MG63 (cell line): ENCODE results near the gene RAB28. TPM values are rescaled to one million over a fixed set of nuclear protein-coding genes. Genes with fewer than 3 reads are reported as not detected.

ENCODE experiments used
- DNase-seq: peaks from one replicate; pipeline ENCODE4 v3.0.0-alpha.2; 2020
- H3K27me3 ChIP-seq: fragments of 250-450 bp; sonication (Bioruptor Pico); 2 replicates; pipeline ENCODE4 v1.5.1; 2020; ENCODE audit warnings: mild to moderate bottlenecking, moderate library complexity
- H3K36me3 ChIP-seq: fragments of 250-450 bp; sonication (Bioruptor Pico); 2 replicates; pipeline ENCODE4 v1.5.1; 2020; ENCODE audit warnings: mild to moderate bottlenecking, moderate library complexity
- H3K4me3 ChIP-seq: fragments of 250-450 bp; sonication (Bioruptor Pico); 2 replicates; pipeline ENCODE4 v1.5.1; 2020; ENCODE audit warnings: mild to moderate bottlenecking, moderate library complexity
- H3K9me3 ChIP-seq: fragments of 250-450 bp; sonication (Bioruptor Pico); 2 replicates; pipeline ENCODE4 v1.5.1; 2020; ENCODE audit warnings: mild to moderate bottlenecking, moderate library complexity
- total RNA-seq: library from RNA; depleted of rRNA; stranded (reverse); fragments of >200 nt; shearing (Covaris generic); gene quantifications from 2 replicates; pipeline ENCODE4 v1.2.3, GENCODE V29; 2014; ENCODE audit warnings: low replicate concordance; rRNA removed

The RAB28 gene
- total RNA-seq, 1 experiment from 2014 or later: 9.5 TPM

GRCh38 chr4:13323921-13324320 lies 160.2 kb downstream of the RAB28 start:
- Histone ChIP-seq H3K27me3 (no peaks in the 10 kb centered on the region), H3K4me3 (no peak overlapping the region), H3K9me3 (no peaks in the 10 kb centered on the region), H3K36me3 (no peaks in the 10 kb centered on the region)
- no peak for DNase-seq

GRCh38 chr4:13322681-13323101 lies 161.4 kb downstream of the RAB28 start:
- Histone ChIP-seq H3K4me3 (no peak overlapping the region), H3K9me3 (no peaks in the 10 kb centered on the region)
- DNase-seq: peak; percentile 59

More at GRCh38 chr4:13322681-13323101, 161.4 kb downstream of the RAB28 start:
- no peaks in the 10 kb centered on the region for H3K36me3 ChIP-seq
- no peaks in the 10 kb centered on the region for H3K27me3 ChIP-seq

Other genes starting within 250 kb of the RAB28 start
- 1.2 and 1.5 TPM in 2 replicates for gene NKX3-2, start 60.2 kb upstream of the RAB28 start, total RNA-seq
- 4.1 and 11.3 TPM in 2 replicates for gene BOD1L1, start 143.4 kb upstream of the RAB28 start, total RNA-seq